HG03025 (cell line): ENCODE results near the gene TJP3.

Source experiments
- ATAC-seq: cut with Tn5 transposase; IDR thresholded peaks from one replicate; pipeline ENCODE4 v1.9.1; 2021; ENCODE audit warnings: mild to moderate bottlenecking, moderate library complexity; ENCODE audit not compliant: unreplicated experiment, low FRiP score

Gene TJP3

DNA sequence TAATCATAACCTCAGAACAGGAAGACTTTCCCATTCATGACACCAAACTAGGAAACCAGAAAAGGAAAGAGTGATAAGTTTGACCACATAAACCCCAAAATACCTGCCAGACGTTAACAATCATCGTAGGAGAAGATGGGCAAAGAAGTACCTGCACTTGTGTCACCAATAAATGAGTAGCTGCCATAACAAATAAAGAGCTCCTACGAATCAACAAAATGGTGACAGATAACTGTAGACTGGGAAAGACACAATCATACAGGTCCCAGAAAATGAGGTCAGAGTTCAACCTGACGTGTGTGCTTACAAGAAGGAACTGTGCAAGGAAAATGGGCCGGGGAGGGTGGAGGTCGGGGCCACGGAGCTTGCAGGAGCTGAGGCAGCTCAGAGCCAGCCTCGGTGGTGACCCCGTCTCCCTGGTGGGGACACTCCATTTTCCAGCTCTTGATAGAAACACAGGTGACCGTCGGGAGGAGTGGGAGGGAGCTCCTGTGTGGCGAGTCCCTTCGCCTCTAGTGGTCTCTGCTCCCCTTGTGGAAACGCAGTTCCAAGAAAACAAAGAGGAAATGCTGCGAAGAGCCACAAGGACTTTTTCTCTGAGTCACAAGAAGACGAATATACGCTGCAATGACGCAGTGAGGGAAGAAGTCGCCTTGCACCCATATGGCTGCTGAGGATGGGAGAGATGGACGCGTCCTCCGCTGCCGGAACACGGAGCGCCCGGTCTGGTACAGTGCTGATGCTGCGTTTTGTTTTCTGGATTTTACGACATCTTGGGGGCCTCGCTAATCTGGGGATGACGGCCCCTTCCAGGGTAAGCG is 17.4 kb upstream of the TJP3 start:
- ATAC-seq = no peak

DNA sequence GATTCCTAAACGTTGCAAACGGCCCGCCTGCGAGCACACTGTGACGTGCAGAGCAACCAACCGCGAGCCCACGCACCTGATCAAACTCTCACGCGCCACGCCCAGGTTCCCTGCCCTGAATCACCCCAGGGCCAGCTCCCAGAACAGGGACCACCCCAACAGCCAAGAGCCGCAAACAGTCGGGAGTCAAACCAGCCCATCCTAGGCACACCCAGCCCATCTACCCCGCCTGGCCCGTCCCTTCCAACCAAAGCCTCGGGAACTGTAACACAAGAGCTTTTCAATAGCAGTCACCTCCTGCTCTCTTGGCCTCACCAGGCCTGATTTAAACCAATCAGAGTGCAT is 16.8 kb upstream of the TJP3 start:
- no peak for ATAC-seq

DNA sequence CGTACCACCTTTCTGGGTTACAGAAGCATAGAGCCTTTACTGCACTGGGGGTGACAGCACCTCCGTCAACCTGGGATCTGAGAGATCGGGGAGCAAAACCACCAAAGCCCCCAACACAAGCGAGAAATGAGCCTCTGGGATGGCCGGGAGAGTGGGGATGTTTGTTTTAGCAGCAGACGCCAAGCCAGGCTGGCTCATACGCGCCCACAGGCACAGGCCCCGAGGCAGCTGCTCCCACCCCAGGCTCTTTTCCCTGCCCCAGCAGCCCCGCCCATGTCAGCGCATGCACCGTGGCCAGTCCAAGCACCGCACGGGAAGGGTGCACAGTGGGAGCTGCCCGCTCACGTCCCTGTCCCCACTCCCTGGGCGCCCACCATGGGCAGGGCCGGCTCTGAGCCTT is 16.5 kb upstream of the TJP3 start:
- no peak for ATAC-seq

DNA sequence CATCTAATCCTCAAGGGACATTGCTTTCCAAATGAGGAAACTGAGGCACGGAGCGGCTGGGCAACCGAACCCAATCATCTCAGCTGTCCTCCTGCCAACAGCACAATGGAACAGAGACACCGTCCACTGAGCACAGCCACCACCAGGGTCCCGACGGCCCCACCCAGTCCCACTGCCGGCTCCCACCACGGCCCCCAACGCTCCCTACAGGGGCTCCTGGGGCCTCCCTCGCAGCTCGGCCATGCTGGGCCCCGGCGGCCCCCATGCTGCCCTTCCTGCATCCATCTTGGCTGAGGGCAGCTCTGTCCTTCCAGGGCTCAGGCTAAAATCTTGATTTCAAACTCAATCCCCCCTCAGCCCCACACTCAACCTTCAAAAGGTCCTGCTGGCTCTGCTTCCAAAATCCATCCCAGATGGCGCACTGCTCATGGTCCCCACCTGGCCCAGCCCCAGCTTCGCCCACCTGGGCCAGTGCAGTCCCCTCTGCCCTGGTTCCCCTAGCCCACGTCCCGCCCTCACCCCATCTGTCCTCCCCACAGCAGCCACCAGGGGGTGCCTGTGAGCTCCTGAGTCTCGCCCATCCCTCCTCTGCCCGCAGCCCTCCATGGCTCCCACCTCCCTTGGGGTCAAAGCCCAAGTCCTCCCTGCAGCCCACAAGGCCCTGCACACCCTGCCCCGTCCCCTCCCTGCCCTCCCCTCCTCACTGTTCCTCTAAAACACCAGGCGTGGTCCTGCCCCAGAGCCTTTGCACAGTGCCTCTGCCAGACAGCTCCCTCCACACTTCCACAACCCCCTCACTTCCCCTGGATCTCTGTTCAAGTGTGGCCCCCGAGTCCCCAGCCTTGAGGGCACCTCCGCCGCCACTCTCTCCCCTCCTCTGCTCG is 15.8 kb upstream of the TJP3 start:
- ATAC-seq = no peak

DNA sequence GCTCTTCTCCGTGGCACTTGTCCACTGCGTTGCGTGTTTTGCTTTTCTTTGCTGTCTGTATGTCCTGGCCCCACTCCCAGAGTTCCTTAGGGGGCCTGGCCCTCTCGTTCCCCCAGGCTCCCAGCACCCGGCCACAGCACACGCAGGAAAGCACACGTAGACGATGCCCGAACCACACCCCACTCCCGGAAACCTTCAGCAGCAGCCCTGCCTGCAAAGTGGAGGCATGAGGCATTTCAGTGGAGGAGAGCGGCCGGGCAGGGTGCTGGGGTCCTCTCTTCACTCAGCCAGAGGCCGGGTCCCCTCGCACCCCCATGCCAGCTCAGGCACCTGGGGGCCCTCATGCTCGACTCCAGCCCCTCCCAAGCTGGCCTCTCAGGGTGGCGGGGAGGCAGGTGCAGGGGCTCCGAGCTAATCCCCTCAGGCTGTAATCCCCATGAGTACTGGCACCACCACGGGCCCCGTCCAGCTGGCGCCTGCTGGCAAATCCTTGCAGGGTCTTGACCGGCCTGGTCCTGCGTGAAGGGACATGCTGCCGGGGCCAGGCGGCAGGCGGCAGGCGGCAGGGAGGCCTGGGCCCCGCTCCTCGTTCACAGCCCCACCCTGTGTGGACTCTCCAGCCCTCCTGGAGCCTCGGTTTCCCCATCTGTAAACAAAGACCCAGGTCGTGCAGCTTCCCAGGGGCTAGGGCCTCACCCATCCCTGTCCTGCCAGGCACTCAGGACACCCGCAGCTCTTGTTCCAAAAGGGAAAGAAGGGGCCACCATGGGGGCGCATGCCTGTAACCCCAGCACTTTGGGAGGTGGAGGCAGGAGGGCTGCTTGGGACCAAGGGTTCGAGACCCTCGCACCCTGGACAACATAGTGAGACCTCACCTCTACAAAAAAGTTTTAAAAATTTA is 14.9 kb upstream of the TJP3 start:
- ATAC-seq = no peak

DNA sequence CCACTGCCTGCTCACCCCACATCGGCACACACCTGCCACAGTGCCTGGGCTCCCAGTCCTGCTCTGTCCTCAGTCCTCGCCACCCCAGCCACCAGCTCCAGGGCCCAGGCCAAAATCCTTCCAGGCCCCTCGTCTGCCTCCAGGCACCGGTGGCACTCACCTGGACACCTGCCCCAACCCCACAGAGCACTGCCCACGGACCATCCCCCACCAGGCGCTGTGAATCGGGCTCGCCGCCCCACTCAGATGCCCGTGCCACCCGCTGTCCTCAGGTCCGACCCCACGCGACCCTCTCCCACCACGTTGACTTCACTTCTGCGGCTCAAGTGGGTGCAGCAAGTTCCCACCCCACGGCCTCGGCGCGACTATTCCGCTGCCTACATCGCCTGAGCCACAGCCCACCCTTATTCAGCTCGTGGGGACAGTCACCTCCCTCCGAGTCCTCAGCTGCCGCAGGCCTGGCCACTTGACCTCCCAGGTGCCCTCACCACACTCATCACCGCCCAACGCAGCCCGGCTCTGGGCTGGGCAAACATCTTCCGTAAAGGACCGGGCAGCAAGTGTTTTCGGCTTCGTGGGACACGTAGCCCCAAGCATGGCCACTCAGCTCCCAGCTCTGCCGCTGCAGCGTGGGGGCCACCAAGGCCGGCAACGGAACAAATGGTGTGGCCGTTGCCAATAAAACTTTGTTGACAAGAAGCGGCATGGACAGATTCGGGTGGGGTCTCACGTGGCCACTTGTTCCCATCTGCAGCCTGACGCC is 13.6 kb upstream of the TJP3 start:
- ATAC-seq = no peak

DNA sequence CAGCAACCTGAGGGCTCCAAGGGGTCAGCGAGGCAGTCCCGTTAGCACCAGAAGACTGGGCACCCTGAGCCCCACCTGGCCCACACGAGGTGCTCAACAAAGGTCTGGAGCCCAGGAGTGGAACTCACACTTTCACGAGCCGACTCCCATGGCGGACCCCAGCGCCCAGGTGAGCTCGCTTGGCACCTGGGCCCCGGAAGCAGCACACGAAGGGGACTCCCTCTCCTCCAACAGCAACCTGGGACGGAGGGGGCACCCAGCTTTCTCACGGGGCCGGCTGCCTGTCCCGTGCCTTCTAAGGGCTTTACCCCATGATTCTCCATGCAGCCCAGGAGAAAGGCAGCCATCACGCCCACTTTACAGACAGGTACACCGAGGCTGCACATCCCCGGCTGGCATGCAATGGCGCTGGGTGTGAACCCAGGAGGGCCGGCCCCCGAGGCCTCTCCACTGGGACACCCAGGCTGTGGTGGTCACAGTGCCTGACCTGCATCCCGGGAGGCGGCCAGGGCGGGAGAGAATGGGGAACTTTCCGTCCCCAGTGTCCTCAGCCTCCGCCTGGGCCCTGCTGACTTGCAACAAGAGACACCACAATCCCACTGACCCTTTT is 13.0 kb upstream of the TJP3 start:
- no peak for ATAC-seq

DNA sequence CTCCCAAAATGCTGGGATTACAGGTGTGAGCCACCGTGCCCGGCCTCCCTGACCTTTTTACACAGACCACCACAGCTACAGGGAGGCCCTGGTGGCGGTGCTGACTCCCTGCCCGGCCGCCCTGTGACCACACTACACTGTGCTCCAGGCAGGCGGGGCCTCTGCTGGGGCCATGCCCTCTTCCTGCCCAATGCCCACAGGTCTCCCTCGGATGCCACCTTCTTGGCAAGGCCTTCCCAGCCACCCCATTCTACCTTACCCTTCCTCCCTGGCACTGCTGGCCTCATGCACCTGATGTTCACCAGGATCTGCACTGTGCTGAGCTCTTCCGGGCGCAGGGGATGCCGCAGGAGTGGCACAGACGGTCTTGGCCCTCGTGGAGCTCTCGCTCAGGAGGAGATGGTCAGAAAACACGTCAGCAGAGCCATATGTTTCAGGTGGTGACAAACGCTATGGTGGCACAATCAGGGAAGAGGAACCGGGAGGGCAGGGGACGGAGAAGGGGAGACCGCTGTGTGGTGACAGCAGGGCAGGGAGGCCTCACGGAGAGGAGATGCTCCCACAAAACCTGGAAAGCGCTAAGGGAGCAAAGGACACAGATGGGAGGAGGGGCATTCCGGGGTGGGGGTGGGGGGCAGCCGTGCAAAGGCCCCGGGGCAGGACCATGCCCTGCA is 12.1 kb upstream of the TJP3 start:
- ATAC-seq = no peak

DNA sequence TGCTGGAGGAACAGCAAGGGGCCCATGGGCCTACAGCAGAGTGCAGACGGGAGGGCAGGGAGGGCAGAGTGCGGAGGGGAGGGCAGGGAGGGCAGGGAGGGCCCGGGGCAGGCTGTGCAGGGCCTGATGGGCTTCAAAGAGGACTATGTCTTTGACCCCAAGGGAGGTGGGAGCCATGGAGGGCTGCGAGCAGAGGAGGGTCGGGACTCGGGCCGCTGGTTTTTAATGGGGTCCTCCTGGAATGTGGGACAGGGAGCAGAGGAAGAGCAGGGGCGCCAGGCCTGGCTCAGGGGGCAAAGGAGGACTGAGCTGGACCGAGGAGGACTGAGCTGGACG is 11.6 kb upstream of the TJP3 start:
- no peak for ATAC-seq

DNA sequence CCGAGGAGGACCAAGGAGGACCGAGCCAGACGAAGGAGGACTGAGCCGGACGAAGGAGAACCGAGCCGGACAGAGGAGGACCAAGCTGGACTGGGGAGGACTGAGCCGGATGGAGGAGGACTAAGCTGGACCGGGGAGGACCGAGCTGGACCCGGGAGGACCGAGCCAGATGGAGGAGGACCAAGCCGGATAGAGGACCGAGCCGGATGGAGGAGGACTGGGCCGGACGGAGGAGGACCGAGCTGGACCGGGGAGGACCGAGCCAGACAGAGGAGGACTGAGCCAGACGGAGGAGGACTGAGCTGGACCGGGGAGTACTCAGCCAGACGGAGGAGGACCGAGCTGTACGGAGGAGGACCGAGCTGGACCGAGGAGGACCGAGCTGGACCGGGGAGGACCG is 11.1 kb upstream of the TJP3 start:
- ATAC-seq = no peak

DNA sequence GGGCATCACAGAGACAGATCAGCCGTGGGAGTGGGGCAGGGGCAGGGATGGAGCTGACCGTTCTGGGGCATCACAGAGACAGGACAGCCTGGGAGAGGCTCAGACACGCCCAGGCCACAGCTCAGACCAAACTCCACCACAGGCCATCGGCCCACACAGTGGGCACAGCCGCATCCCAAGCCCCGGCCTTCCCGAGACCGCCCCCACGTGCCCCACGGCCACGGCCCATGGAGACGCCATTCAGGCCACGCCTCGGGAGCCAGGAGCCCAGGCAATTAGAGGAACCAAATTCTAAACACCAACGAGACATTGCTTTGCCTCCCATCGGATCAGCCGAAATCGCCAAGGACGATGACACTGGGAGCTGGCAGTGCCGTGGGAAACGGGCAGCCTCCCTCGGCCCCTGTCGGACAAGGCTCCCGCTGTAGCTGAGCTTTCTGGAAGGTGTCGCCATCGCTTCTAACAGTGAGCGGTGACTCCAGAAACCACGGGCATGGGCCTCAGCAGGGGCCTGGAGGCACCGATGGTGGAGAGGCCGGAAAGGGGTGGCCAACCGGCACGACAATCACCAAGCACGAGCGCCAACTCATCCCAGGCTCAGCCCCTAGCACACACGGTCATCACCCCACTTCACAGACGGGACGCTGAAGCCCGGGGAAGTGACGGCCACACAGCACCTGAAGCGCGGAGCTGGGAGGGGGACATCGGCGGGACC is 10.4 kb upstream of the TJP3 start:
- no peak for ATAC-seq

DNA sequence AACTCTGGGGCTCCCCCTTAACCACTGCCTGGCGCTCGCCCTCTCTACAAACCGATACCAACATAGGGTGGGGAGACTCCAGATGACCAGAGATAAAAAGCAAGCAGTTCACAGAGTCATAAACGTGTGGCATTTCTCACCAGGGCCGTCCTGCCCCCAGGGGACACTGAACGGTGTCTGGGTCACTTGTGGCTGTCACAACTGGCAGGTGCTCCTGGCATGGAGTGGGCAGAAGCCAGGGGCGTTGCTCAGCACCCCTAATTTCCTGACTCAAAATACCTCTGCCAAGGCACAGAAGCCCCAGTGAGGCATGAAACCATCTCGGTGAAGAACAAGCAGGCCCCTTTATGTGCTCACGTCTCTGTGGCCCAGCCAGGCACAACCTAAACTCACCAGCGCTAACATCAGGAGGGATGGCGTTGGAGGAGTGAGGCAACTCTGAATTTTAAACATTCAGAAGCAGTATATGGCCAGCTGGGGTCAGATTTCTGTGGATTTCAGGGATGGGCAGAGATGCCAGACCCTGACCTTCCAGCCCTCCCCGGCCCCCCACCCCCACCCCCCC is 9.7 kb upstream of the TJP3 start:
- ATAC-seq = no peak

DNA sequence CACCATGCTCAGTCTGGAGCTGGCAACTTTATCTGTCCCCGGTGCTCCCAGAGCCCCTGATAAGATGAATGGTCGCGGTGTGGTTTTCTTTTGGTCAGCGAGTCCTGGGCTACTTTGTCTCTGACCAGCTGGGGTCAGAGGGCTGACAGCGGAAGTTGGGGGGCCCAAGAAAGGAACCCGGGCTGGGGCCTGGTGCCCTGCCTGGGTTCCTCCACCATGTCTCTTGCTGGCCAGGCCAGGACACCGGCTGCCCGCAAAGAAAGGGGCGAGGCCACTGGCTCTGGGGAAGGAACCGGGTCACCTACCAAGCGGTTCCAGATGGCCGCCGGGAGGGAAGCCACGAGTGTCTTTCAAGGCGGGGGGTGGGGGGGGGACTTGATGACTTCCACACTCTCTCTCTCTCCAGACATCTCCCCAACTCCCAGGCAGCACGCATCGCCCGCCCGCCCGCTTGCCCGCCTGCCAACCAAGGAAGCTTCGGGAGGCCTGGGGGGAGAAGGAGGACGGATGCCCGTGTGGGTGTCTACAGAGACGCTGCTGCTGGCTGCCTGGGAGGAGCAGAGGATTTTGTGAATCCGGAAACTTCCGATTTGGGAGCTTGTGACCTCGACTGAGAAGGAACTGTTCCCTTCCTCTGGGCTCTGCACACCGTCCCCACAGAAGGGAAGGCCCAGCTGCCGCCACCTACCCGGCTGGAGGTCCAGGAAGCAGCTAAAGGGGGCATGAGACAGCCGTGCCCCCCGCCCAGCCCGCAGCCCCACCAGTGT is 9.0 kb upstream of the TJP3 start:
- ATAC-seq = no peak

DNA sequence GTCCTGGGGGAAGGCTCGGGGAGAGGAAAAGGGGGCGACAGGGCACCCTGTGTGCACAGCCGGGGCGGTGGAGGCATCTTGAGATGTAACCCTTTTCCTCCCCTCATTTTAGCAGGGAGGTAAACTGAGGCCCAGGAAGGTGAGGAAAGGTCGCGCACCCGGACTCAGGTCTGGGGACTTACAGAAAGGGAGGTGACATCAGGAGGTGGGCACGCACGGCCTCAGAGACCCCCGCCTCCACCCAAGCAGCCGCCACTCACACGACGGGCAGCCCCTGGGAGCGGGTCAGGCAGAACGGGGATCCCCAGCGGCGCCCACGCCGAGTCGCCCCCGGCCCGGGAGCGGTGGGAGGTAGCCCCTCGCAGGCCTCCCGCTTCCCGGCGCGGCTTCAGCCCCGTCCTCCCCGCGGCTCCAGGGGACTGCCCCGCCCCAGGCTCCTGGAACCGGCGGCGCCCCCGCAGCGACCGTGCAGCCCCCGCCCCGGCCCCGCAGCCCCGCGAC is 8.4 kb upstream of the TJP3 start:
- ATAC-seq = peak; percentile 17

DNA sequence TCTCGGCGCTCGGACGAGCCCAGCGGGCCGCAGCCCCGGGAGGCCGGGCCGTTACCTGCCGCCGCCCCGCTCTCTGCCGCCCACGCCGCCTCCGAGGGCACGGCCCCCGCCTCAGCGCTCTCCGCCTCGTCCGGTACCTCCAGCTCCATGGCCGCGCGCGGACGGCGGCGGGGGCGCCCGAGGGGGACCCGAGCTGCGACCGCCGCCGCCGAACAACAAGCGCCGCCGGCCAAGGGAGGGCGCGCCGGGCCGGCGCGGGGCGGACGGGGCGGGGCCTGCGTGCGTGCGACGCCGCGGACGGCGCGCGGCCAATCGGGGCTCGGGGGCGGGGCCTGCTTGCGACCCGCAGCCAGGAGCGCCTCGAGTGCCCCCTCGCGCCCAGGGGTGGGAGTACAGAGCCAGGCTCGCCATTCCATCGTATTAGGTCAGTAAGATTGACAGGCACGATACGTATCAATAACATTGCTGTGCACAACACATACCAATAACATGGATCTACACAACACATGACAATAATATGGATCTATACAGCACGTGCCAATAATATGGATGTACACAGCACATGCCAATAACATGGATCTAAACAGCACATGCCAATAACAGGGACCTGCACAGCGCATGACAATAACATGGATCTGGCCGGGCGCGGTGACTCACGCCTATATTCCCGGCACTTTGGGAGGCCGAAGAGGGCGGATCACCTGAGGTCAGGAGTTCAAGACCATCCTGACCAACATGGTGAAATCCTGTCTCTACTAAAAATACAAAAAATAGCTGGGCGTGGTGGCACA is 7.7 kb upstream of the TJP3 start, which contains the start of gene PIP5K1C:
Gene PIP5K1C (minus strand): TSS at position 227 of the 791 bp plus-strand sequence. CDS start 78 bp downstream, at position 149.
- peak; percentile 67 for ATAC-seq

DNA sequence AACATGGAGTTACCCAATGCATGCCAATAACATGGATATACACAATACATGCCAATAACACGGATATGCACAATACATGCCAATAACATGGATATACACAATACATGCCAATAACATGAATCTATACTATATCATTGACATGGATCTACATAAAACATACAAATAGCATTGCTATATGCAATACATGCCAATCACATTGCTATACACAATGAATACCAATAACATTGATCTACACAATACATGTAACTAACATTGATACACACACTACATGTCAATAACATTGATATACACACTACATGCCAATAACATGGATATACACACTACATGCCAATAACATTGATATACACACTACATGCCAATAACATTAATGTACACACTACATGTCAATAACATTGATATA is 7.0 kb upstream of the TJP3 start:
- ATAC-seq = no peak

DNA sequence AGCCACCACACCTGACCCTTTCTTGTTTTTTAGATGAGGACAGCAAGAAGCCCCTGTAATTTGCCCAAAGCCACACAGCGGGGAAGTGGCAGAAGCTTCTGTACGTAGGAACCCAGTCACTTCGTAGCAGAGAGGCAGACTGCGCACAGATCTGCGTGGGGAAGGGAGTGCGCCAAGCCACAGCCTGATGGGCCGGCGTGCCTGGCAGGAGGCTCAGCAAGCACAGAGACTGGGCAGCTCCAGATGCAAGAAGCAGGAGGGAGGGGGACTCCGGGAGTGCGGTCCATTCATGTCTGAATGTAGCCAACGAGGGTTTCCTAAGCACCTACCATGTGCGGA is 347 bp upstream of the TJP3 start:
- no peak for ATAC-seq
